GM21367 (cell line): ENCODE data around the gene S1PR4.
"Not testable (repeated sequence)": the region's sequence is repeated elsewhere in the genome, so short reads cannot be mapped to it uniquely, and the experiment has no call there.

Experiments
- ATAC-seq: cut with Tn5 transposase; IDR thresholded peaks from one replicate; pipeline ENCODE4 v1.9.1; 2021; ENCODE audit not compliant: unreplicated experiment

The S1PR4 gene

GRCh38 chr19:3176715-3177501 lies 1.7 kb upstream of the S1PR4 start:
- ATAC-seq = no peak

DNA sequence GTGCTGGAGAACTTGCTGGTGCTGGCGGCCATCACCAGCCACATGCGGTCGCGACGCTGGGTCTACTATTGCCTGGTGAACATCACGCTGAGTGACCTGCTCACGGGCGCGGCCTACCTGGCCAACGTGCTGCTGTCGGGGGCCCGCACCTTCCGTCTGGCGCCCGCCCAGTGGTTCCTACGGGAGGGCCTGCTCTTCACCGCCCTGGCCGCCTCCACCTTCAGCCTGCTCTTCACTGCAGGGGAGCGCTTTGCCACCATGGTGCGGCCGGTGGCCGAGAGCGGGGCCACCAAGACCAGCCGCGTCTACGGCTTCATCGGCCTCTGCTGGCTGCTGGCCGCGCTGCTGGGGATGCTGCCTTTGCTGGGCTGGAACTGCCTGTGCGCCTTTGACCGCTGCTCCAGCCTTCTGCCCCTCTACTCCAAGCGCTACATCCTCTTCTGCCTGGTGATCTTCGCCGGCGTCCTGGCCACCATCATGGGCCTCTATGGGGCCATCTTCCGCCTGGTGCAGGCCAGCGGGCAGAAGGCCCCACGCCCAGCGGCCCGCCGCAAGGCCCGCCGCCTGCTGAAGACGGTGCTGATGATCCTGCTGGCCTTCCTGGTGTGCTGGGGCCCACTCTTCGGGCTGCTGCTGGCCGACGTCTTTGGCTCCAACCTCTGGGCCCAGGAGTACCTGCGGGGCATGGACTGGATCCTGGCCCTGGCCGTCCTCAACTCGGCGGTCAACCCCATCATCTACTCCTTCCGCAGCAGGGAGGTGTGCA lies 587 bp downstream of the S1PR4 start:
- no peak for ATAC-seq

GRCh38 chr19:3179739-3180293 lies 1.2 kb downstream of the S1PR4 start:
- ATAC-seq = no peak

GRCh38 chr19:3183721-3184641 lies 5.4 kb downstream of the S1PR4 start:
- ATAC-seq = no peak

GRCh38 chr19:3184847-3185460 lies 6.4 kb downstream of the S1PR4 start:
- ATAC-seq = no peak

DNA sequence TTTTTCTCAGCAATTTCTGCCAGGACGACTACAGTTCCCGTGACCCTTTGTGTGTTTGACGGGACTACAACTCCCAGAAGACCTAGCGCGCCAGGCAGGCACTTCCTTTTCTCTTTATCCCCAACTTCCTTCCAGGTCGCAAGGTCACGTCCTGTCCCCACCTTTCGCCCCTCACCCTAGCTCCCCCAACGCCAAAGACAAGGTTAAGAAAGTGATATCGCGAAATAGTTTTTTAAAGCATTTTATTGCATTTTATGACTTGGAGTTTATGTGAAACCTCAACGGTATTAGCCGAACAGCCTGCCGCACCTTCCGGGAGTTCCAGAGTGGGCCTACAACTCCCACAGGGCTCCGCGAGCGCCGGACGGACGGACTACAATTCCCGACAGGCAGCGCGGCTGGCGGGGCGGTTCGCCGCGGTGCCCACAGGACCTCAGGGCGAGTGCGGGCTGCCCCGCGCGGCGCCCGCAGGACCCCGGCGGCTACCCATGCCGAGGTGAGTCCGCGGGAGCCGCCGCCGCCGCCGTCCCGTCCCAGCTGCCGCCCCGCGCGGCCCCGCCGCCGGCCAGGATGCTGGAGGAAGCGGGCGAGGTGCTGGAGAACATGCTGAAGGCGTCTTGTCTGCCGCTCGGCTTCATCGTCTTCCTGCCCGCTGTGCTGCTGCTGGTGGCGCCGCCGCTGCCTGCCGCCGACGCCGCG lies 7.0 kb downstream of the S1PR4 start, which contains the start of gene NCLN:
NCLN (plus strand) TSS at position 470 of the 699 bp plus-strand sequence; CDS start at position 571, 101 bp downstream.
- ATAC-seq = peak; percentile 61

DNA sequence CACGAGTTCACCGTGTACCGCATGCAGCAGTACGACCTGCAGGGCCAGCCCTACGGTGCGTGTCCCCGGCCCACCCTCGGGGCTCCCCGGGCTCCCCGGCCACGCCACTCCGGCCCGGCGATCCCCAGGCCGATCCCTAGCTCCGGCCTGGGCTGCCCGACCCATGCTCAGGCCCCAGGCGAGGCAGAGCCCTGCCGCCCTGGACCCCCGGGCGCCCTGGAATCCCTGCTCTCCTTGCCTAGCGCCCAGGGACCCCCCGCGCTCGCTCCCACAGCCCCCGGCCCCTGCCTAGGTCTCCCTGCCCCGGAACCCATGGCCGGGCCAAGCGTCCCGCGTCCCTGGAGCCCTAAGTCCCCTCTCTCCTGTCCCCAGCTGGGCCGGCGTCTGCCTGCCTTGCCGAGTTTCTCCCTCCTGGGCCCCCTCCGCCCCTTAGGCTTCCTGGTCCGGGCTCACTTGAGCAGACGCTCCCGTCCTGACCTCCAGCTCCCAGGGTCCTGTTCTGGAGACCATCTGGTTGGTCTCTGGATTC lies 7.7 kb downstream of the S1PR4 start:
- ATAC-seq = no peak

DNA sequence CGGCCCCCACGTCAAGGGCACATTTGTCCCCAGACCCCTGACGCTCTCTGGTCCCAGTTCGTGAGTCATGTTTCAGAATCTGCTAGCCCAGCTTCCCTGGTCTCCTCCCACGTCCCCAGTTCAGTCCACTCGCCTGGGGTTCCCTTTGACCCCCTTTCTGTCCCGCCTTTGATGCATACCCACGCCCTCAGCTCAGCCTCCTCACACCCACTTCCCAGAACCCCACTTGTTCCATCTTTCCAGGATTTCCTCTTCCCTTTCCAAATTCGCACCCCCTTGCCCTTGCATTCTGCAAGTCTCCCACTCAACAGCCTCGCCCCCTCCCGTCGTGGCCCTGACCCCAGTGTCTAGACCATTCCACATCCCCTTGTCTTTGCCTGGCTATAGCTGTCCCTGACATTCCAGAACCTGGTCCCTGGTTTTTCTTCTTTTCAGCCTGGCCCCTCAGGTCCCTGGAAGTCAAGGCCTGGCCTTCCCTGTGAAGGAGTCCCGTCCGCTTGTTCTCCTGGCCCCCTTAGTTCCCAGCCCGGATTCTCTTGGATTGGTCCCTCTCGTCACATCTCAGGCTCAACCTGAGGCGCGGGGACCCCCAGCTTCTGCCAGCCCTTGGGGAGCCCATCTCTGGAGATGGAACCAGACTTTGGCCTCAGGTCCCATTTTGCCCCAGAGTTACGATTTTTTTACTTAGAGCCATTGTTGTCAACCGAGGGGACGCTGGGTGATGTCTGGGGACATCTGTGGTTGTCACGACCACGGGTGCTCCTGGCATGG lies 8.5 kb downstream of the S1PR4 start:
- no peak for ATAC-seq

DNA sequence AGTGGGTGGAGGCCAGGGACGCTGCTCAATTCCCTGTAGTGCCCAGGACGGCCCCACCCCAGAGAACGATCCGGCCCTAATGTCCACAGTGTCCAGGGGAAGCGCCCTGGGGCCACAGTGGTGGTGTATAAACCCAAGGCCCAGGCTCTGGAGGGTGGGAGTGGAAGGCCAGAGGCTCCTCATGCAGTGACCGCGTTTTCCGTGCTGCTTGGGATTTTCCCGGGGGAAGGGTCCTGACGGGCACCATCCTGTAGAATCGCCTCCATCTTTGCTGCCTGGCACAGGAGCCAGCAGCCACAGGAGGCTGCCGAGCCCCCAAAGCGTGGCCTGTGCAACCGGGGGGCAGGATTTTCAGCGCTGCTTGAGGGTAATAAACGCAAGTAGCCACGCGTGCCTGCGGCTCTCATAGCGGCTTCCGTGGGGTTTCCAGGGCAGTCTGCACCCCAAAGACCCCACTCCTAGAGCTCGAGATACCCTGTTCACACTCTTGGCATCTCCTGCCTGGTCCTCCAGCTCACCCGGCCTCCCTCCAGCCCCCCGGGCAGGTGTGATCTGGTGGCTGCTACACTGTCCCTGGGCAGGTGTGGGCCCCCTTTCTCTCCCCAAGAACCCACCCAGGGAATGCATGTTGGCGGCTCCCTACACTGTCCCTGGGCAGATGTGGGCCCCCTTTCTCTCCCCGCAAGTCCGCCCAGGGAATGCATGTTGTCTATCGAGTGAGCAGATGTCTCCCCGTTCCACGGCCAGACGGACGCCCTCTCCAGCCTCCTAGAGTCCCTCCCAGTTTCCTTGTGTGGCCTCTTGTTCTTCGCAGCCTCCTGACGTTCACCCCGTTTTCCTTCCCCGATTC lies 9.3 kb downstream of the S1PR4 start:
- ATAC-seq = no peak

DNA sequence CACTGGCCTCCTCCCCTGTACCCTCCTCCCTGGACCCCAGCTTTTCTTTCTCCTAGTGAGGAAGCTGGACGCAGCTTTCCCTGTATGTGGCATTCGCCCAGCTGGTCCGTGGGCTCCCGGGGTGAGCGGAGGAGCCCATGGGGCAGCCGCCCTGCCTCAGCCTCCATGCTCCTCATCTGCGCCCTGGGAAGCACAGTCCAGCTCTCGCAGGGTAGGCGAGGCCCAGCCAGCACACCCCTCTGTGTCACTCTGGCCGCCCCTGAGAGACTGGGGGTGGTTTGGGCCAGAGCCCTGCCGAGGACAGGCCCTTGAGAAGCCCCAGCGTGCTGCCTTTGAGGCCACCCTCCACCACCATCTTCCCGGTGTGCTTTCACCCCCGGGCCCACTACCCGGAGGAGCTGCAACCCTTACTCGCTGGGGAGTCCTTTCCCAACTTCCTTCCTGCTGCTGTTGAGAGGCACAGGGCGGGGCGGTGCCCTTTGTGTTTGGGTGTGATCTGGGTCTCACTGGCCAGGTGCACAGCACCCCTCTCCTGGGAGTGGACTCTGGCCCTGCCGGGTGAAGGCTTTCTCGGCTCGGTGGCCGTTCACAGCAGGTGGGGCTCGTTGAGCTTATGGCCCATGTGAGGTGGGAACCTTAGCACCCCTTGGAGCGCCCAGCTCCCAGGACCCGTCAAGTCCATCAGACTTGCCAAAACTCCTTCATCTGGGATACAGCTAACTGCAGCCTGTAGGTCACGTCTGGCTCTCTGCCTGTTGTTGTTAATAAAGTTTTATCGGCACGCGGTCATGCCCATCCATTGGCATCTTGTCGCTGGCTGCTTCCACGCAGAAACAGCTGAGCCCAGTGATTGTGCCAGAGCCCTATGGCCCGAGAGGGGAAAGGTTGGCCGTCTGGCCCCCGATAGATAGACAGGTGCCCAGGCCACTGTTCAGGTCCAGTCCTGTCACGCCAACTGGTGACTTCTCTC lies 10.3 kb downstream of the S1PR4 start:
- ATAC-seq = no peak

DNA sequence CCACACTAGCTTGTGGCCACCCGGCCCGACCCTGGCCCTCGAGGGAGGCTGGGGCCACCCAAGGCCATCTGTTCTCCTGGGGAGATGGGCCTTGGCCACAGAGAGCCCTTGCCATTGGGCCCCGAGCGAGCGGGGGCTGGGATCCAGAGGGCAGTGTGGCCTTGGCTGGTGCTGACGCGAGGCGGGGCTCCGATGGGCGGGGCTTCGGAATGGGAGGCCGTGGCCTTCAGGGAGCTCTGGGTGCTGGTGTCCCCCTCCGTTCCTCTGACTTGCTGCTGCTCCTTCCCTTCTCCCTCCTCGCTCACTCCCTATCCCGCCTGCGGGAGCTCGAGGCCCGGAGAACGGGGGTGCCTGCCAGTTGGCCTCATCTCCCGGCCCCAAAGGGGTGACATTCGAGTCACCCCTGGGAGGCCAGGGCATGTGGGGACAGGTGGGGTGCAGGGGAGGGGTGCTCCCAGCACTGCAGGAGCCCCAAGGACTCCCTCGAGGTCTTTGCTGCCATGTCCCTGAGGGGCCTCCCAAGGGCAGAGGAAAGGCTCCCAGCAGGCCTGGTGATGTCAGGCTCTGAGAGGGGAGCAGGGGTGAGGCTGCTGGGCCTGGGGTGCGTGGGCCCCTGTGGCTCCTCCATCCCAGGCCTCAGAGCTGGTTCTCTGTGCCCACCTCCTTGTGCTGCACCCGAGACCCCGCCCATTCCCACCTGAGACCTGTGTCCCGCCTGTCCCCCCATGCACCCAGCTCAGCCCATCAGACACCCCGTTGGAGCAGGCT lies 11.3 kb downstream of the S1PR4 start:
- no peak for ATAC-seq

- ATAC-seq = no peak
These were observed 11.9 kb downstream of the S1PR4 start for GRCh38 chr19:3190470-3190770.

GRCh38 chr19:3190921-3191805 lies 12.6 kb downstream of the S1PR4 start:
- no peak for ATAC-seq

DNA sequence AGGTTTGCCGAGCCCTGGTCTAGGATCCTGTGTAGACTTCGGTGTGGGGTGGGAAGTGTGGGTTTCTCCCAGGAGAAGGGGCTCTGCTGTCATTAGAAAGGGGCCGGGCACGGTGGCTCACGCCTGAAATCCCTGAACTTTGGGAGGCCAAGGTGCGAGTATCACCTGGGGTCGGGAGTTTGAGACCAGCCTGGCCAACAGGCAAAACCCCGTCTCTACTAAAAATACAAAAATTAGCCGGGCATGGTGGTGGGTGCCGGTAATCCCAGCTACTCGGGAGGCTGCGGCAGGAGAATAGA lies 13.2 kb downstream of the S1PR4 start:
- not testable (repeated sequence) for ATAC-seq

- ATAC-seq = no peak
These were observed 13.7 kb downstream of the S1PR4 start for GRCh38 chr19:3192228-3192635.
